ENCODE data around the gene SPEN. TPM values are rescaled to one million over a fixed set of nuclear protein-coding genes. Genes with fewer than 3 reads are reported as not detected.

Gene SPEN
- polyA plus RNA-seq, 1 of the 3 experiments (the other 2 are of a cell fraction): 6.1 TPM

GRCh38 chr1:15799004-15799867, 48.3 kb upstream of the SPEN start:
- H3K4me1 ChIP-seq (ENCODE audit: control insufficient read depth in 1 of 2, insufficient read depth in 2 of 2, low read depth in 1 of 2, low read length in 1 of 2): peaks cover 19 to 52% of the 10 kb centered on the region in 2 experiments; a peak in 3 of 4 replicates
- no peaks in the 10 kb centered on the region for H3K9me3 ChIP-seq
- H3K36me3 ChIP-seq (replicated peaks in 1 of 2; ENCODE audit: control insufficient read depth in 1 of 2, insufficient read depth in 2 of 2, low read length in 1 of 2): no peaks in the 10 kb centered on the region
- H3K27me3 ChIP-seq (ENCODE audit: insufficient read depth): no peaks in the 10 kb centered on the region
- DNase-seq: no peak
- peak overlapping the region; percentile 64 for H3K9ac ChIP-seq
- CTCF ChIA-PET: interaction anchor here (0.8 to 7.3 kb wide), 3 partner anchors 10 to 196 kb away, joined by 3 to 58 read pairs (median 11); no protein-coding TSS in a partner anchor
- no peaks in the 10 kb centered on the region; the same call in 1 of the 2 replicates for H3K79me2 ChIP-seq (ENCODE audit: insufficient read depth)
- no peaks in the 10 kb centered on the region for H4K20me1 ChIP-seq (ENCODE audit: insufficient read depth)
- POLR2A ChIA-PET: interaction anchor here (0.5 kb wide), 1 partner anchor 33 kb away, joined by 5 read pairs; no protein-coding TSS in a partner anchor
- 8% methylated on average over 6 of the region's 9 CpGs for WGBS (ENCODE audit: low lambda C conversion rate)
- peak overlapping the region; percentile 82 for H3K4me2 ChIP-seq
- H3K9me2 ChIP-seq: no peaks in the 10 kb centered on the region
- no peak overlapping the region for H3K4me3 ChIP-seq (ENCODE audit: low read depth in 2 of 2, low read length in 1 of 2)
- H3K27ac ChIP-seq (ENCODE audit: low read depth in 2 of 2, low read length in 1 of 2): peak overlapping the region; percentile 24 to 97; a peak in 3 of 4 replicates
- H2AFZ ChIP-seq (ENCODE audit: low read depth): no peak overlapping the region
- peaks cover 81% of the 10 kb centered on the region for H3F3A ChIP-seq (replicated peaks; ENCODE audit: insufficient read depth)
- TF ChIP-seq USF1 (IDR thresholded peaks at IDR 0.05; ENCODE audit: borderline replicate concordance, low read depth): no peak
- TF ChIP-seq GATA2 (CRISPR knock-in tag; IDR thresholded peaks at IDR 0.05): no peak
- no peak for TF ChIP-seq NRF1 (IDR thresholded peaks at IDR 0.05; ENCODE audit: low read depth, low read length)
- no peak for TF ChIP-seq IRF3 (IDR thresholded peaks at IDR 0.05; ENCODE audit: low read depth, low read length)
- no peak for TF ChIP-seq RFX5 (IDR thresholded peaks at IDR 0.05; ENCODE audit: low read length)
- peak; percentile 68 for TF ChIP-seq PBX3 (IDR thresholded peaks at IDR 0.05)
- TF ChIP-seq RCOR1 (IDR thresholded peaks at IDR 0.05; ENCODE audit: low read length): no peak
- TF ChIP-seq GABPA (IDR thresholded peaks at IDR 0.05; ENCODE audit: low read depth): no peak
- TF ChIP-seq FOSL2 (IDR thresholded peaks at IDR 0.05; ENCODE audit: borderline replicate concordance, low read depth): peak; percentile 96
- TF ChIP-seq JUND (IDR thresholded peaks at IDR 0.05): peak; percentile 97
- peak; percentile 59; the same call in 1 of the 2 replicates for TF ChIP-seq POLR2AphosphoS5 (IDR thresholded peaks at IDR 0.05; ENCODE audit: low read depth, low read length)
- peak; percentile 86 for TF ChIP-seq TCF12 (IDR thresholded peaks at IDR 0.05)
- peak in 1 of 2 experiments; percentile 93; a peak in 2 of 4 replicates for TF ChIP-seq EP300 (IDR thresholded peaks at IDR 0.05; ENCODE audit: borderline replicate concordance in 1 of 2, low read depth in 1 of 2, low read length in 1 of 2)
- peak; percentile 92 for TF ChIP-seq NFIC (IDR thresholded peaks at IDR 0.05; ENCODE audit: borderline replicate concordance)
- TF ChIP-seq TAF1 (IDR thresholded peaks at IDR 0.05; ENCODE audit: borderline replicate concordance, low read depth, low read length): peak; percentile 40; the same call in 1 of the 2 replicates
- no peak for TF ChIP-seq CTCF (IDR thresholded peaks at IDR 0.05)
- no peak for TF ChIP-seq FOXM1 (IDR thresholded peaks at IDR 0.05; ENCODE audit: low read depth)
- peak; percentile 64; the same call in 1 of the 2 replicates for TF ChIP-seq SIN3A (IDR thresholded peaks at IDR 0.05; ENCODE audit: borderline replicate concordance, low read depth, low read length)
- TF ChIP-seq REST (IDR thresholded peaks at IDR 0.05; ENCODE audit: low read depth, low read length): 0 out of 2 replicates have a peak, but pooled peaks have one; percentile 28
- peak; percentile 76; the same call in 1 of the 2 replicates for TF ChIP-seq ZBTB33 (IDR thresholded peaks at IDR 0.05; ENCODE audit: borderline replicate concordance, low read depth)
- no peak for TF ChIP-seq ELF1 (IDR thresholded peaks at IDR 0.05)
